NT2/D1 (cell line): ENCODE results near the gene SIGLEC11.

Experiments
- SUZ12 ChIP-seq: IDR thresholded peaks from 2 replicates; pipeline ENCODE4 v1.6.1; 2011; ENCODE audit not compliant: insufficient read length, insufficient read depth; ENCODE audit errors: extremely low read depth
- YY1 ChIP-seq: IDR thresholded peaks from 2 replicates; pipeline ENCODE4 v1.6.1; 2011; ENCODE audit not compliant: insufficient read length, insufficient read depth
- ZNF274 ChIP-seq: IDR thresholded peaks from 2 replicates; pipeline ENCODE4 v1.6.1; 2011; ENCODE audit warnings: mild to moderate bottlenecking, low read depth, low read length

DNA sequence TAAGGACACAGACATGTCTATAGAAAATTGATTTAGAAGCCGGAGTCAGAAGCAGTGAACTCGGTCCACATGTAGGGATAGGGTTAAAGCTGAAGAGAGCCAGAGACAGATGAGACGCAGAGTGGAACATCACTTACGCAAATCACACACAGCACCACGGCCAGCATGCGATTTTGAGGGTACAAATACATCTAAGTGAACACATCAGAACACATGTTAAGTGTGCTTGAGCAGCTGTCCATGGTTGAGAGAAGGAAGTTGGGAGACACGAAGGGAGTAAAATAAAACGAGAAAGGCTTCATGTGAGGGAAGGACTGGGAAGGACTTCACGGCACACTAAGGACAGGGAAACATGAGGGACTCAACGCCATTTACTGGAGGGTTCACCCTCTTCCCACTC lies 25.4 kb upstream of the SIGLEC11 start:
- TF ChIP-seq YY1 (no peak), SUZ12 (no peak), ZNF274 (no peak)
